Fibroblast of lung (primary cell): ENCODE data around the gene TDP1. TPM values are rescaled to one million over a fixed set of nuclear protein-coding genes. Genes with fewer than 3 reads are reported as not detected.

Experiments
- DNase-seq, 2 donors: peaks; one replicate each; pipeline versions ENCODE4 v3.0.0 to v3.0.0-alpha.2; 2010; ENCODE audit warnings: low read depth in 2 of 2
- H2AFZ ChIP-seq: 2 replicates; pipeline ENCODE4 v1.5.1; 2012; ENCODE audit warnings: low read length, control low read depth, inconsistent platforms
- H3K27ac ChIP-seq: 2 replicates; pipeline ENCODE4 v1.5.1; 2011; ENCODE audit warnings: low read length, control low read depth; ENCODE audit not compliant: insufficient read depth
- H3K27me3 ChIP-seq: 2 replicates; pipeline ENCODE4 v1.5.1; 2011; ENCODE audit warnings: mild to moderate bottlenecking, low read length; ENCODE audit not compliant: control insufficient read depth, insufficient read depth
- H3K36me3 ChIP-seq: 2 replicates; pipeline ENCODE4 v1.5.1; 2011; ENCODE audit warnings: low read length; ENCODE audit not compliant: control insufficient read depth, insufficient read depth
- H3K4me1 ChIP-seq: 2 replicates; pipeline ENCODE4 v1.5.1; 2011; ENCODE audit warnings: low read length; ENCODE audit not compliant: control insufficient read depth, insufficient read depth; ENCODE audit errors: extremely low read depth
- H3K4me2 ChIP-seq: 2 replicates; pipeline ENCODE4 v1.5.1; 2011; ENCODE audit warnings: low read length, control low read depth; ENCODE audit not compliant: insufficient read depth; ENCODE audit errors: extremely low read depth
- H3K4me3 ChIP-seq, 4 experiments: fragments of 200-600 bp in 1 of 4; sonication (generic) in 1 of 4; replicated peaks in 1 of 4; 2 replicates each; pipeline ENCODE4 v1.5.1; 2011 to 2016; ENCODE audit warnings: low read length in 4 of 4, low read depth in 3 of 4, mild to moderate bottlenecking in 3 of 4, control low read depth in 2 of 4, inconsistent platforms in 1 of 4, mixed read lengths in 1 of 4; ENCODE audit not compliant: insufficient read depth in 1 of 4; ENCODE audit errors: control extremely low read depth in 1 of 4
- H3K79me2 ChIP-seq: 2 replicates; pipeline ENCODE4 v1.5.1; 2012; ENCODE audit warnings: mild to moderate bottlenecking, low read length, inconsistent platforms; ENCODE audit not compliant: control insufficient read depth, insufficient read depth
- H3K9ac ChIP-seq: 2 replicates; pipeline ENCODE4 v1.5.1; 2011; ENCODE audit warnings: mild to moderate bottlenecking, low read length, control low read depth; ENCODE audit not compliant: insufficient read depth
- H3K9me3 ChIP-seq: 2 replicates; pipeline ENCODE4 v1.5.1; 2012; ENCODE audit warnings: low read depth, low read length; ENCODE audit not compliant: control insufficient read depth, insufficient read depth
- H4K20me1 ChIP-seq: 2 replicates; pipeline ENCODE4 v1.5.1; 2011; ENCODE audit warnings: low read length; ENCODE audit not compliant: control insufficient read depth, insufficient read depth; ENCODE audit errors: extremely low read depth
- CTCF ChIP-seq, 2 donors: IDR thresholded peaks in 1 of 2; conservative IDR thresholded peaks in 1 of 2; 1 replicate in 1 of 2; 2 replicates in 1 of 2; pipeline ENCODE4 v1.5.1; 2011 to 2012; ENCODE audit warnings: low read length in 2 of 2, control low read depth in 1 of 2, inconsistent platforms in 1 of 2, low read depth in 1 of 2, mild to moderate bottlenecking in 1 of 2
- EZH2 ChIP-seq: IDR thresholded peaks from 2 replicates; pipeline ENCODE4 v1.5.1; 2012; ENCODE audit warnings: low read length, control low read depth, mild to moderate bottlenecking; ENCODE audit errors: missing control alignments
- polyA plus RNA-seq, 2 donors: library from polyadenylated mRNA; depleted of rRNA in 1 of 2; stranded (reverse) in 1 of 2; unstranded in 1 of 2; fragments of >200 nt; gene quantifications; 2 replicates each; pipeline ENCODE4 v1.2.1, GENCODE V29; 2011 to 2012; ENCODE audit warnings: missing spikeins in 1 of 2
- total RNA-seq: library from RNA; depleted of rRNA; stranded (reverse); fragments of >200 nt; gene quantifications from 2 replicates; pipeline ENCODE4 v1.2.1, GENCODE V29; 2014

The TDP1 gene
- total and polyA plus RNA-seq, 2 donors (not counting 1 experiment from before 2014, with no cell fraction given): 11.7 to 13.7 TPM

- H3K79me2 ChIP-seq: no peaks in the 10 kb centered on the region
- H3K9me3 ChIP-seq: no peaks in the 10 kb centered on the region
- H3K36me3 ChIP-seq: no peaks in the 10 kb centered on the region
- TF ChIP-seq CTCF (conservative IDR thresholded peaks at IDR 0.05 in 1 of 2, IDR thresholded peaks at IDR 0.05 in 1 of 2; ENCODE audit: low read depth in 1 of 2, low read length in 2 of 2) (no peak), EZH2 (no peak)
- H2AFZ ChIP-seq: no peak overlapping the region
- H3K4me2 ChIP-seq: no peak overlapping the region
- peak; percentile 25 to 53 for DNase-seq
- no peak overlapping the region for H3K9ac ChIP-seq
- H3K4me3 ChIP-seq: no peak overlapping the region
- no peak overlapping the region for H3K27ac ChIP-seq
- no peaks in the 10 kb centered on the region for H4K20me1 ChIP-seq
- H3K27me3 ChIP-seq: no peaks in the 10 kb centered on the region
- H3K4me1 ChIP-seq: no peaks in the 10 kb centered on the region
These were observed 29.0 kb upstream of the TDP1 start for GRCh38 chr14:89926694-89927093.

DNA sequence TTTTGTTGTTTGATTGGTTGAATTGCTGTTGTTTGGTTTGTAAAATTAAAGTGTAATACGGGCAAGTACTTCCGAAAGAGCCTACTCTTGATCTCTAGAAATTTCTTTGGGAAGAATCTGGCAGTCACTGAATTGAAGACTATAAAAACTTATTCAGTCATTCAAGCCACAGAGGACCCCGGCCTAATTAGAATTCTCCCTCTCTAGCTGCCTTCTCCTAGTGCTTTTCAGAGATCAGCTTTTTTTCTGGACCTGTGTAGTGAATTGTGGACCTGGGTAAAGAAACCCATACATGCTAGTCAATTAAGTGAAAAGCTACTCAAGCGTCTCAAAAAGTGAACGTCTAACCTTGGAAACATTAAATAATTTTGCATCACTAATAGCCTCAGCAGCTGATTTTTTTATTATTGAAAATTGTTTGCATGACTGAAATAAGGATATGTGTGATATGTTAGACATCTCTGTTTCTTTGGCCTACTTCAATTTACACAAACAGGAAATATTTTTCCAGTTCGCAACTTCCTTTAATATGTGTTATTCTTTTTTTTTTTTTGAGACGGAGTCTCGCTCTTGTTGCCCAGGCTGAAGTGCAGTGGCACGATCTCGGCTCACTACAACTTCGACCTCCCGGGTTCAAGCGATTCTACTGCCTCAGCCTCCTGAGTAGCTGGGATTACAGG lies 28.4 kb upstream of the TDP1 start:
- no peaks in the 10 kb centered on the region for H4K20me1 ChIP-seq
- H2AFZ ChIP-seq: no peak overlapping the region
- DNase-seq: no peak
- H3K36me3 ChIP-seq: no peaks in the 10 kb centered on the region
- H3K27ac ChIP-seq: peak overlapping the region; percentile 18
- no peak overlapping the region for H3K9ac ChIP-seq
- no peaks in the 10 kb centered on the region for H3K4me1 ChIP-seq
- H3K27me3 ChIP-seq: no peaks in the 10 kb centered on the region
- no peak overlapping the region for H3K4me3 ChIP-seq
- TF ChIP-seq CTCF (conservative IDR thresholded peaks at IDR 0.05 in 1 of 2, IDR thresholded peaks at IDR 0.05 in 1 of 2; ENCODE audit: low read depth in 1 of 2, low read length in 2 of 2) (no peak), EZH2 (no peak)
- no peak overlapping the region for H3K4me2 ChIP-seq
- H3K79me2 ChIP-seq: no peaks in the 10 kb centered on the region
- no peaks in the 10 kb centered on the region for H3K9me3 ChIP-seq

- Histone ChIP-seq H4K20me1 (no peaks in the 10 kb centered on the region), H3K4me3 (no peak overlapping the region), H3K9ac (no peak overlapping the region), H3K4me1 (no peaks in the 10 kb centered on the region), H3K27ac (no peak overlapping the region), H3K4me2 (no peak overlapping the region), H3K36me3 (no peaks in the 10 kb centered on the region), H2AFZ (no peak overlapping the region), H3K79me2 (no peaks in the 10 kb centered on the region), H3K27me3 (no peaks in the 10 kb centered on the region), H3K9me3 (no peaks in the 10 kb centered on the region)
- TF ChIP-seq CTCF (conservative IDR thresholded peaks at IDR 0.05 in 1 of 2, IDR thresholded peaks at IDR 0.05 in 1 of 2; ENCODE audit: low read depth in 1 of 2, low read length in 2 of 2) (no peak), EZH2 (no peak)
- DNase-seq: no peak
These were observed 22.7 kb upstream of the TDP1 start for GRCh38 chr14:89933002-89933401.
